ENCODE measurements around the gene SMAD6. TPM values are rescaled to one million over a fixed set of nuclear protein-coding genes. Genes with fewer than 3 reads are reported as not detected.

Gene SMAD6
- total RNA-seq, 2 experiments from 2014 or later: 0.40 TPM

DNA sequence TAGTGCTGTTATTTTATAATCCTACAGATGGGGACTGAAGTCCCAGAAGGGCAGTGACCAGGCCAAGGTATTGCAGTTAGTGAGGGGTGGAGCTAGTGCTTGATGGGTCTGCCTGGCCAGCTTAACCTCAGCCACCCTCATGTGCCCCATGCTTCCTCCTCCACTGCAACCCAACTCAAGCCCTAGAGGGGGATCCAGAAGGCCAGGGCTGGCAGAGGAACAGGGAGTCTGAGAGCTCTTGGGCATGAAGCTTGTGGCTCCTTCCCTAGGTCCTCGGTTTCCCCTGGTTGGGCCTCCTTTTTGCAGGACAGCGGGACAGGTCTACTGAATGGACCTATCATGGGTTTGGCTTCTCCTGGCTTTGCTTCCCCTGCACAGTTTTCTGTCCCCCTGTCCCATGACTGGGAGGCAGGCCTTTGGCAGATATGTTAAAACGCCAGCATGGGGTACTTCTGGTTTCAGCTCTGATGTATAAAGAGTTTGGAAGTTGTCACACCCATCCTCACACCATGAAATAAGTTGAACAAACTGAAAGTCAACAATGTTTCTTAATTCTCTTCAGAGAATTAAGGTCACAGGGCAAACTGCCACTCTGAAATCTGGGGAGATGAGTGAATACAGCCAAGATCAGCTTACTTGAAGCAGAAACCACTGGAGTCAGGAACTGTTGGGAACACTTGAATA, 103.3 kb downstream of the SMAD6 start:
- Mint-ChIP-seq H3K9me3 (no peaks in the 10 kb centered on the region), H3K27me3 (peaks cover 14% of the 10 kb centered on the region), H3K27ac (no peak overlapping the region), H3K36me3 (ENCODE audit: low read depth) (no peaks in the 10 kb centered on the region), H3K4me1 (no peaks in the 10 kb centered on the region), H3K4me3 (no peak overlapping the region)
- CTCF ChIA-PET: no interaction called here
- POLR2A ChIA-PET: no interaction called here
- no peak for DNase-seq

DNA sequence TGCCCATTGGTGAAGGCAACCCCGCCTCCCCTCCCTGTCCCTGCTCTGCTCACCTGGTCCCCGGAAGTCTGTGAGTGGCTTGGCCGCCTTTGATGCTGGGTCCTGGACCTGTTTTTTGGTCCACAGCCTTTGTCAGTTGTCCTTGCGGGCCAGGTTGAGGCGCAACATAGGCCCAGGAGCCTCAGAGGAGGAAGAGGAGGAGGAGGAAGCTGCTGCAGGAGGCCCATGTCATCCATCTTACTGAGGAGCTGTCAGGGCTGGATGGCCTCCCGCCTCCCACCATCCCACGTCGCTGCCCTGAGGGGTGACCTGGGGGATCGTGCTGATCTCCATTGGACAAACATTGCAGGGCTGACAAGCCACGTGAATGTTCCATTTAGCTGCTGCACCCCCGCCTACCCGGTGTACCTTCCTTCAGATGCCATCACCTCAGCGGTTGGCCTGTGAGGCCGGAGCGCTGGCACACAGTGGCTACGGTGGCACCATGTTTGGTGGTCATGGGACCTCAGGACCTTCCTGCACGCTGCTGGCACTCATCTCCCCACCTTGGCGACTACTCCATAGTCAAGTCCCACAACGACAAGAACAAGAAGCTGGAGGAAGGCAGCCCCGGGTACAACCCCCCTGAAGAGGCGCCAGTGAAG, 106.3 kb downstream of the SMAD6 start:
- DNase-seq: no peak
- no peak overlapping the region for H3K4me3 Mint-ChIP-seq
- H3K27me3 Mint-ChIP-seq: peaks cover 14% of the 10 kb centered on the region
- no peaks in the 10 kb centered on the region for H3K9me3 Mint-ChIP-seq
- POLR2A ChIA-PET: no interaction called here
- H3K4me1 Mint-ChIP-seq: no peaks in the 10 kb centered on the region
- CTCF ChIA-PET: no interaction called here
- no peaks in the 10 kb centered on the region for H3K36me3 Mint-ChIP-seq (ENCODE audit: low read depth)
- no peak overlapping the region for H3K27ac Mint-ChIP-seq

DNA sequence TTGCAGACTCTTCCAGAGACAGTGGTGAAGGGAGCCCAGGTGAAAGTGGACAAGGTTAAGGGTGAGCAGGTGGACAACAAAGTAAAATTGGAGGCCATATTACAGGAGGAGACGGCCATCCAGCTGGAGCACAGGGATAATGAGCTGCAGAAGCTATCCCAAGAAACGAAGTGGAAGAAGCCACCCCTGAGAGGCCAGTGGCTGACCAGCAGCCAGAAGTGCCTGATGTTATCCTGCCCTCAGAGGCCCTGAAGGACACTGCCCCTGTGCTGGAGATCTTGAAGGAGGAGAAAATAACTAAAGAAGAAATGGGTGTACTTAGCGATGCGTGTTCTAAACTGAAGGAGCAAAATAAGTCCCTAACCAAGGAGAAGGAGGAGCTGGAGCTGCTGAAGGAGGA, 107.6 kb downstream of the SMAD6 start:
- Mint-ChIP-seq H3K4me3 (no peak overlapping the region), H3K27ac (no peak overlapping the region), H3K9me3 (no peaks in the 10 kb centered on the region), H3K4me1 (no peaks in the 10 kb centered on the region), H3K27me3 (peaks cover 20% of the 10 kb centered on the region), H3K36me3 (ENCODE audit: low read depth) (no peaks in the 10 kb centered on the region)
- POLR2A ChIA-PET: no interaction called here
- CTCF ChIA-PET: interaction anchor here (0.7 kb wide), 1 partner anchor 41 kb away, joined by 3 read pairs; no protein-coding TSS in a partner anchor
- no peak for DNase-seq

DNA sequence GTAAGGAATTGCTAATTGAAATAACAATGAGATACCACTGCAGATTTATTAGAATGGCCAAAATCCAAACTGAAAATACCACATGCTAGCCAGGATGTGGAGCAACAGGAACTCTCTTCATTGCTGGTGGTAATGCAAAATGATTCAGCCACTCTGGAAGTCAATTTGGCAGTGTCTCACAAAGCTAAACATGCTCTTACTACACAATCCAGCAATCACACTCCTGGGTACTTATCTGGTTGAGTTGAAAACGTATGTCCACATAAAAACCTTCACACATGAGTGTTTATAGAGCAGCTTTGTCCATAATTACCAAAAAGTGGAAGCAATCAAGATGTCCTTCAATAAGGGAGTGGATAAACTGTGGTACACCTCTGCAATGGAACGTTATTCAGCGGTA, 113.3 kb downstream of the SMAD6 start:
- H3K27ac Mint-ChIP-seq: no peak overlapping the region
- peaks cover 14% of the 10 kb centered on the region for H3K27me3 Mint-ChIP-seq
- no peak for DNase-seq
- POLR2A ChIA-PET: no interaction called here
- H3K4me1 Mint-ChIP-seq: no peaks in the 10 kb centered on the region
- no peaks in the 10 kb centered on the region for H3K9me3 Mint-ChIP-seq
- H3K36me3 Mint-ChIP-seq (ENCODE audit: low read depth): no peaks in the 10 kb centered on the region
- H3K4me3 Mint-ChIP-seq: no peak overlapping the region
- CTCF ChIA-PET: no interaction called here

DNA sequence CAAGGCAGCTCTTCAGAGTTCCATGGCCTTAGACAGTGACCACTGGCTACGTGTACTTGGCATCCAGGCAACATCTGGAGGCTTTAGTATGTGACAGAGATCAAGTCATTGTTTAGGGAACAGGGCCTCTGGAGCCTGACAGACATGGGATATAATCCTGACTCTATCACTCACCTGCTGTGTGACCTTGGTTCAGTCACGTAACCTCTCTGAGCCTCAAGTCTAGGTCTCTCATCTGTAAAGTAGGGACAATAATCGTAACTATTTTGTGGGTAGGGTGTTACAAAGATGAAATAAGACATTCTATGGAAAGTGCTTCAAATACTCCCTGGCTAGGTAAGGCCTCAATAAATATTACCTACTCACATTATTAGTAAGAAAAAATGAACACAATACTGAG, 114.2 kb downstream of the SMAD6 start:
- Mint-ChIP-seq H3K27me3 (peaks cover 14% of the 10 kb centered on the region), H3K4me3 (no peak overlapping the region), H3K27ac (no peak overlapping the region), H3K4me1 (no peaks in the 10 kb centered on the region), H3K9me3 (no peaks in the 10 kb centered on the region), H3K36me3 (ENCODE audit: low read depth) (no peaks in the 10 kb centered on the region)
- no peak for DNase-seq
- POLR2A ChIA-PET: no interaction called here
- CTCF ChIA-PET: no interaction called here

DNA sequence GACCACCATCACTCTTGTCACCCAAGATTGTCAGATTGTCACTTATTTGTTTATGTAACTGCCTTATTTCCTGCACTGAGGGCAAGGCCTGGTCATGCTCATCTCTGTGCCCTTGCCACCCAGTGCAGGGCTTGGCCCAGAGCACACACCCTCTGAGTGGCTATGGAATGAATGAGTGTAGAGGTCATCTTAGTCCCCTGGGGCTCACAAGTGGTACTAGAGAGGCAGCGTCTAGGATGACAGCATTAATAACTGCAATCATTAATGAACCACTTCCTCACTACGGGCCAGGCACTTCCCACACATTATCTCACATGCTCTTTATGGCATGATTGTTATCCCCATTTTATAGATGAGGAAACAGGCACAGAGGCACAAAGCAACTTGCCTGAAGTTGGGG, 117.0 kb downstream of the SMAD6 start:
- POLR2A ChIA-PET: no interaction called here
- CTCF ChIA-PET: no interaction called here

DNA sequence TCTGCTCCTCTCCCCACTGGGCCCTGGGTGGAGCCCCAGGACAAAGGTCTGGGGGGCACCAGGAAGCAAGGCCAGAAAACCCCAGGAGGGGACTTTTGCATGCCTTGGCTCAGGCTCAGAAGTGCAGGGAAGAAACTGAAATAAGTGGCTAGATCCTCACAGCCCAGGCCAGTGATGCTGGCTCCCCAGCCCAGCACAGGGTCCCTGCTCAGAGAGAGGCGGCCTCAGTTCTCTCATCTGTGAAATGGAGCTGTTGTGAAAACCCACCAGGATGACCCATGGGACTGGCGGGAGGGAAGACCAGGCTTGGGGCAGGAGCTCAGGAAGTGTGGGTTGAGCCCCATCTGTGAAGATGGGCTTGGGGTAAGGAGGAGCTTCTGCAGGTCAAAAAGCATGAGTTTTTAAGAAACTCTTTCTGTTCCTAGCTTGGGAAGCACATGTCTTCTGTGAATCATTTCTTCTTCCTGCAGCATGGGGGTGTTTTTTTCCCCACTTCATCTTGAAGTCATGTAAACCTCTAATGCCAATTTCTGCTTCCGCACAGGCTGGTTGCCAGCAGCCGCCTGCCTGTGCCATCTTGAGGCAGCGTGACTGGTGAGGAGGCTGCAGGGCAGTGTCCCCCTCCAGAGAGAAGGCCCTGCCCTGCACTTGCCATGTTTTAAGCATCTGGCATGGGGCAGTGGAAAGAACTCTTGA, 118.6 kb downstream of the SMAD6 start:
- Mint-ChIP-seq H3K4me3 (no peak overlapping the region), H3K27ac (no peak overlapping the region), H3K27me3 (peaks cover 2% of the 10 kb centered on the region), H3K4me1 (no peaks in the 10 kb centered on the region), H3K9me3 (no peaks in the 10 kb centered on the region), H3K36me3 (ENCODE audit: low read depth) (no peaks in the 10 kb centered on the region)
- CTCF ChIA-PET: no interaction called here
- POLR2A ChIA-PET: no interaction called here
- DNase-seq: no peak

More for the DNA sequence above, 117.0 kb downstream of the SMAD6 start:
- DNase-seq: no peak
- H3K4me3 Mint-ChIP-seq: no peak overlapping the region
- H3K27ac Mint-ChIP-seq: no peak overlapping the region
- no peaks in the 10 kb centered on the region for H3K36me3 Mint-ChIP-seq (ENCODE audit: low read depth)
- no peaks in the 10 kb centered on the region for H3K9me3 Mint-ChIP-seq
- H3K27me3 Mint-ChIP-seq: peaks cover 9% of the 10 kb centered on the region
- no peaks in the 10 kb centered on the region for H3K4me1 Mint-ChIP-seq

DNA sequence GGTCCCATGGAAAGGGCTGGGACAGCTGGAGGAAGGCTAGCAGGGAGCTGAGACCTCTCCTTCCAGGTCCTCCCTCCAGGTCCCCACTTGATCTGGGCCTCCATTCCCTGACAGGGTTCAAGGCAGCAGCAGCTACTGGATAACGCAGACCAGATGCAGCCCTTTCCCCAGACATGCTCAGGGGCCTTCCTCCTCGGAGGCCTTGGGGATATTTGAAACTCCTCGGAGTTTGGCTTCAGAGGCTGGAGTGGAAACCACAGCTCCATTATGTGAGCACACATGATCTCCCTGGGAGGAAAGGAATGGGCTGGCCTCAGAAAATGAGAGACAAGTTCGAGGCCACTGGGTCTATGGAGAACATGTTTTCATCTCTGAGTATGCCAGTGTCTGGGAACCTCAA, 119.3 kb downstream of the SMAD6 start:
- Mint-ChIP-seq H3K36me3 (ENCODE audit: low read depth) (no peaks in the 10 kb centered on the region), H3K27me3 (peaks cover 2% of the 10 kb centered on the region), H3K4me1 (no peaks in the 10 kb centered on the region), H3K9me3 (no peaks in the 10 kb centered on the region), H3K27ac (no peak overlapping the region), H3K4me3 (no peak overlapping the region)
- ChIA-PET CTCF (no interaction called here), POLR2A (no interaction called here)
- no peak for DNase-seq

DNA sequence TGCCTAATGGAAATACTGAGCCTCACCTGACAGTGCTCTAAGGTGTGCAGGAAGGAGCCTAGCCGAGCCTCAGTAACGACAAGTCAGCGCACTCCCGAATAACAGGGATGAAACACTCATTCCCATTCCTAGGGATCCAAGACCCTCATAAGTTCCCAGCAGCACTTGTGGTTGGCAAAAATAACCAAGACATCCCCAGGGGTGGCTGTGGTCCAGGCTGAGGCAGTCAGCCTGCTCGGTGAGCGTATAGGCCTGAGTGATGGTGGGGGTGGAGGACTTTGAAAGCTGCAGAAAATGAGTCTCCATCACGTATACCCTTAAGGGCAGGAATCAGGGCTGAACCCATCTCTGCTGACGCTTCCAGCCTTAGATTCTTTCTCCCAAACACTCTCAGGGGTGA, 120.1 kb downstream of the SMAD6 start:
- ChIA-PET POLR2A (no interaction called here), CTCF (no interaction called here)
- Mint-ChIP-seq H3K27me3 (no peaks in the 10 kb centered on the region), H3K36me3 (ENCODE audit: low read depth) (no peaks in the 10 kb centered on the region), H3K27ac (no peak overlapping the region), H3K4me3 (no peak overlapping the region), H3K9me3 (no peaks in the 10 kb centered on the region), H3K4me1 (no peaks in the 10 kb centered on the region)
- no peak for DNase-seq

DNA sequence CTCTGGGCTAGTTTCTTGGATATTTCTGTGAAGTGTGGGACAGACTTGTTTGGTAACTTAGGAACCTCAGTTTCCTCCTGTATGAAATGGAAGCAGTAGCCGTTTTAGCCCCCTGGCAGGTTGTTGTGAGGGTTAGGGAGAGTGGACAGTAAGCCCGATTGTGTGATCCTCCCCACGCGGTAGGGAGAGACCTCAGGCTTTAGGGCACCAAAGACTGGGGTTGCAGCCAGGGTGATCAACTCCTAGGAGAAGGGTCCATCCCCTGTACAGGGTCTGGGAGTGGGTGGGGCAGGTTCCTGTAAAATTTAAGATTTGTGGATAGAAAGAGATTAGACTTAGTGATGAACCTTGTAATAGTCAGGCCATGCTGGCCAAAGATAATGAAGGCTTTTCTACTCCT, 120.5 kb downstream of the SMAD6 start:
- no peak overlapping the region for H3K27ac Mint-ChIP-seq
- ChIA-PET POLR2A (no interaction called here), CTCF (no interaction called here)
- H3K4me1 Mint-ChIP-seq: no peaks in the 10 kb centered on the region
- no peaks in the 10 kb centered on the region for H3K36me3 Mint-ChIP-seq (ENCODE audit: low read depth)
- no peaks in the 10 kb centered on the region for H3K27me3 Mint-ChIP-seq
- DNase-seq: no peak
- no peak overlapping the region for H3K4me3 Mint-ChIP-seq
- H3K9me3 Mint-ChIP-seq: no peaks in the 10 kb centered on the region

DNA sequence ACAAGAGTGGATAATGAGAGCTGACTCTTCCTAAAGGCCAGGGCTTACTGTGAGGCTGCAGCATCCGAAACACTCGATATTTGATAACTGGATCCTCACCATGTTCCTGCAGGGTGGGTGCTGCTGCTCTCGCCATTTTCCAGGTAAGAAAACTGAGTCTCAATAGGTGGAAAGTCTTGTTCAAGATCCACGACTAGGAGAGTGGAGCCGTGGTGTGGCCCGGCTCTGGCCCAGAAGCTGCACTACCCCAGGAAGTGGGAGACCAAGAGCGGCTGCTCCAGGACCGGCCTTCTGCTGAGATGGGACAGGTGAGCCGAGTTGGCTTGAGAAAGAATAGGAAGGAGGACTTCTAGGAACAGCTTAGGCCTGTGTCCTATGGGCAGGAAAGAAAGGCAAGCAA, 121.6 kb downstream of the SMAD6 start:
- Mint-ChIP-seq H3K27me3 (no peaks in the 10 kb centered on the region), H3K27ac (no peak overlapping the region), H3K4me1 (no peaks in the 10 kb centered on the region), H3K9me3 (no peaks in the 10 kb centered on the region), H3K36me3 (ENCODE audit: low read depth) (no peaks in the 10 kb centered on the region), H3K4me3 (no peak overlapping the region)
- ChIA-PET CTCF (no interaction called here), POLR2A (no interaction called here)
- no peak for DNase-seq

DNA sequence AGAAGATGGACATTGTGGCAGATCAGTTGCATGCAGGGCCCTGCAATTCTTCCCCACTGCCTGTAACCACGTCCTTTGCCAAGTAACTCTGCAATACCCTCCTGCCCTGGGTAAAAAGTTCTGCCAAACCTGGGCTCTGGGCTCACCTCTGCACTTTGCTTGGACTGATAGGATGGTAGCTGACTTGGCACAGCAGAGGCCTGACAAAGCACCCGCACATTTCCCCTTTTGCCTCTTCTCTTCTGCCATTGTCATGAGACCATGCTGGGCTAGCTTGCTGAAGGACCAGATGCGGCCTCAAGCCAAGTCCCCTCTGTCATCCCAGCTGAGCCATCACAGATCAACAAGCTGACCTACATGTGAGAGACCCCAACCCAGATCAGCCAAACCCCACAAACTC, 122.4 kb downstream of the SMAD6 start:
- no peak for DNase-seq
- Mint-ChIP-seq H3K27me3 (no peaks in the 10 kb centered on the region), H3K4me3 (no peak overlapping the region), H3K27ac (no peak overlapping the region), H3K4me1 (no peaks in the 10 kb centered on the region), H3K9me3 (no peaks in the 10 kb centered on the region), H3K36me3 (ENCODE audit: low read depth) (no peaks in the 10 kb centered on the region)
- POLR2A ChIA-PET: no interaction called here
- CTCF ChIA-PET: interaction anchor here (0.9 kb wide), 2 partner anchors 10 to 13 kb away, joined by 3 to 5 read pairs; no protein-coding TSS in a partner anchor

DNA sequence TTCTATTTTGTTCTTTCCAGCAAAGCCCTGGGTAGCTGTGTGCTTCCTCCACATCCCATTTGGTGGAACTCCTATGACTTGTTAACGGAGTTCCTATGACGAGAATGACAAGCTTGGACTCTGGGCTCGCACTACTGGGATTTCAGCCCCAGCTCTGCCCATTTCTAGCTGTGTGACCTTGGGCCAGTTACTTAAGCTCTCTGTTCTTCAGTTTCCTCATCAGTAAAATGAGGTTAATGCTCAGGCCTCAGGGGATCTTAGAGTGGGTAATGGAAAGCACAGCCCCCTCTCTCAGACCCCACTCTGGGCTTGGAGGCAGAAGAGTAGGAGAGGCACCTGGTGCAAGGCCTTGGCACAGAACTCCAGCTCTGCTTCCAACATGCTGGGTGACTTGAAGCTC, 123.1 kb downstream of the SMAD6 start:
- POLR2A ChIA-PET: no interaction called here

More for the DNA sequence above, 123.1 kb downstream of the SMAD6 start:
- Mint-ChIP-seq H3K27ac (no peak overlapping the region), H3K27me3 (no peaks in the 10 kb centered on the region), H3K4me1 (no peaks in the 10 kb centered on the region), H3K4me3 (no peak overlapping the region), H3K36me3 (ENCODE audit: low read depth) (no peaks in the 10 kb centered on the region), H3K9me3 (no peaks in the 10 kb centered on the region)
- CTCF ChIA-PET: interaction anchor here (0.9 kb wide), 2 partner anchors 10 to 12 kb away, joined by 3 to 5 read pairs; no protein-coding TSS in a partner anchor
- no peak for DNase-seq
